SU-DHL-6 (cell line): ENCODE measurements around the gene GRIK1.

Experiments
- EZH2phosphoT487 ChIP-seq: fragments of 200-600 bp; sonication (generic), shearing (Covaris generic); conservative IDR thresholded peaks from 2 replicates; pipeline ENCODE4 v1.6.1; 2018; ENCODE audit warnings: mild to moderate bottlenecking, antibody characterized with exemption, low read length, moderate library complexity, mixed read lengths
- TF ChIP-seq, protein P1 (sequence below): fragments of 200-600 bp; sonication (generic); IDR thresholded peaks from one replicate; pipeline ENCODE4 v1.5.1; 2017; ENCODE audit warnings: antibody characterized with exemption, mild to moderate bottlenecking, low read length, moderate library complexity; ENCODE audit not compliant: insufficient read depth, poor library complexity, severe bottlenecking

- TF ChIP-seq EZH2phosphoT487 = no peak
- TF ChIP-seq, protein P1, sequence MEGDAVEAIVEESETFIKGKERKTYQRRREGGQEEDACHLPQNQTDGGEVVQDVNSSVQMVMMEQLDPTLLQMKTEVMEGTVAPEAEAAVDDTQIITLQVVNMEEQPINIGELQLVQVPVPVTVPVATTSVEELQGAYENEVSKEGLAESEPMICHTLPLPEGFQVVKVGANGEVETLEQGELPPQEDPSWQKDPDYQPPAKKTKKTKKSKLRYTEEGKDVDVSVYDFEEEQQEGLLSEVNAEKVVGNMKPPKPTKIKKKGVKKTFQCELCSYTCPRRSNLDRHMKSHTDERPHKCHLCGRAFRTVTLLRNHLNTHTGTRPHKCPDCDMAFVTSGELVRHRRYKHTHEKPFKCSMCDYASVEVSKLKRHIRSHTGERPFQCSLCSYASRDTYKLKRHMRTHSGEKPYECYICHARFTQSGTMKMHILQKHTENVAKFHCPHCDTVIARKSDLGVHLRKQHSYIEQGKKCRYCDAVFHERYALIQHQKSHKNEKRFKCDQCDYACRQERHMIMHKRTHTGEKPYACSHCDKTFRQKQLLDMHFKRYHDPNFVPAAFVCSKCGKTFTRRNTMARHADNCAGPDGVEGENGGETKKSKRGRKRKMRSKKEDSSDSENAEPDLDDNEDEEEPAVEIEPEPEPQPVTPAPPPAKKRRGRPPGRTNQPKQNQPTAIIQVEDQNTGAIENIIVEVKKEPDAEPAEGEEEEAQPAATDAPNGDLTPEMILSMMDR = no peak
These were observed 136.6 kb downstream of the GRIK1 start for GRCh38 chr21:29803191-29803590.
